GM21576 (cell line): Measurements from ENCODE around the gene SRSF12.
"Not testable (repeated sequence)": the region's sequence is repeated elsewhere in the genome, so short reads cannot be mapped to it uniquely, and the experiment has no call there.

Source experiments
- ATAC-seq: cut with Tn5 transposase; IDR thresholded peaks from one replicate; pipeline ENCODE4 v1.9.1; 2021; ENCODE audit warnings: mild to moderate bottlenecking, moderate library complexity; ENCODE audit not compliant: unreplicated experiment

The SRSF12 gene

DNA sequence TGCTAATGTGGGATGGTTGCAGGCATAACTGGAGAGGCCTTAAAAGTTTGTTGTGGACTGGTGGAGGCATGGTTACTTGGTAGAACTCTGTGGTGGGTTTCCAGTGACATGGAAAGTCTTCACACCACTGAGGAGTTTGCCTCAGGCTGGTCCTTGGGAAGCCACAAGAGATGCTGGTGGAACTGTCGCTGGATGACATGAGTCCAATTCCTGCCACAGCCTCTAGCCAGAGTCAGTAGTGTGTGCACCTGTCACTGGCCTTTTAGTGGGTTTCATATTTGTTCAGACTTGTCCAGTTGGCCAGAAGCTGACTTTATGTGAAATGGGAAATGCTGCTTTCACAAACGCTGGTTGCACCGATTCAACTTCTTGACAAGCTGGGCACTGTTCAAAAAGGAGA lies 13.7 kb upstream of the SRSF12 start:
- ATAC-seq: no peak

DNA sequence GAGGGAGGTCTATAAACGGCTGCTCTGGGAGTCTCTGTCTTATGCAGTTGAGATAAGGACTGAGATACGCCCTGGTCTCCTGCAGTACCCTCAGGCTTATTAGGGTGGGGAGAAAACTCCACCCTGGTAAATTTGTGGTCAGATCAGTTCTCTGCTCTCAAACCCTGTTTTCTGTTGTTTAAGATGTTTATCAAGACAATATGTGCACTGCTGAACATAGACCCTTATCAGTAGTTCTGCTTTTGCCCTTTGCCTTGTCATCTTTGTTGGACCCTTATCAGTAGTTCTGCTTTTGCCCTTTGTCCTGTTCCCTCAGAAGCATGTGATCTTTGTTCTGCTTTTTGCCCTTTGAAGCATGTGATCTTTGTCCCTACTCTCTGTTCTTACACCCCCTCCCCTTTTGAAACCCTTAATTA lies 10.4 kb upstream of the SRSF12 start:
- not testable (repeated sequence) for ATAC-seq

DNA sequence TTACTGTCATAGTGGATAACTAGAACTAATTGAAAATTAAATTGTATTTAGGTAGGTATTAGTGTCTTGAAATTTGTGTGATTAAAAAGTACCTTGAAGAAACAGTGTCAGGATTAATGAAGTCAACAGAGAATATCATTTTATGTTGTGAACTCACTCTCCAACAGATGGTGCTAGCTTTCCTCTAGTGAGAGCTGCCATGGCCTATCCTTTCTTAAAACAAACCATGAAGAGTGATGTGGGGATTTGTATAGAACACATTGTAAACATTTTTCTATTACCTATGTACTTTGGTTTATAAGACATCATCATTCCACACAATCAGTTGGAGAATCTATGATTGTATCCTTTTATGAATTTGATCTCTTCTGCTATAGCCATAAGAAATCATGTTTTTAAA lies 4.8 kb upstream of the SRSF12 start:
- no peak for ATAC-seq

DNA sequence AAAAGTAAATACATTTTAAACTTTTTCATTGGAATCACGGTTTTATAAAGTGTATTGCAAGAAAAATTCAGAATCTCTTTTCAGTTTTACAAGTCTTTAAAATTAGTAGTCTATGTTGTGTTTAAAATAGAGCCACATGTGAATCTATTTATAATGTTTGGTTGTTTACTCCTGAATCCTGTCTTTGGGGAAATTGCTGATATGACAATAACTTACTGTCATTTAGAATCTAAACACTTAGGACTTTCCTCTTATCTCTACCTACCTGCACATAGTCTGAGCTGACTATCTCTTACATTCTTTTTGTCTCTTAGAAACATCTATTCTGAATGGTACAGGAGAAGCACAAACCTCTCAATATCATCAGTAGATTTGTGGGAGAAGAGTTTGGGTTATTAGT lies 4.1 kb upstream of the SRSF12 start:
- ATAC-seq: no peak

DNA sequence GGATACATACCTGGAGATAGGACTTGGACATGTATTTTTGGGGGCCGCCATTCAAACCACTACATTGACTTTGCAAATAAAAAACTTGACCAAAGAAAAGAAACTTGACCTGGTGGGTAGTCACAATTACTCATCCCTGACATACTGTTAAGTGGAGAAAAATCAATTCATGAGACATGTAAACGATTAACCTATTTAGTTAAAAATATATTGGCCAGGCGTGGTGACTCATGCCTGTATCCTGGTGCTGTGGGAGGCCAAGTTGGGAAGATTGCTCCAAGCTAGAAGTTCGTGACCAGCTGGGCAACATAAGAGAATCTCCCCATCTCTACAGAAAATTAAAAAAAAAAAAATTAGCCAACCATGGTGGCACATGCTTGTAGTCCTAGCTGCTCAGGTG lies 2.5 kb upstream of the SRSF12 start:
- no peak for ATAC-seq

DNA sequence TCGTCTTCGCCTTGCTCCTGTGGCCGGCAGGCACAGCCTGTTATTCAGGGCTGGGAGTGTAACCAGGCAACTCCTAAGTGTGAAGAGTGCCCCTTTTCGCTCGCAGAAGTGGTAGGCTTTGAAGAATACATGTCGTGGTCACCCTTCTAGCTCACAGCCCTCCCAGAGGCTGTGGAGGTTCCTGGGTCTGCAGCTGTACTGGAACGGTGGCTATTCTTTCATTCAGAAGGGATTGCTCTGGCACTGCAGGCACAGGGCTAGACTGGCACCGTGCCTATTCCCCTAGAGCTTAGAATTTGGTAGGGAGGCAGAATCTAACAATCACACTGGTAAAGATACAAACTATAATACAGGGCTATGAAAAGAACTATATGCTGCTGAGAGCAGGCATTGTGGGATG lies 1.1 kb upstream of the SRSF12 start:
- no peak for ATAC-seq

DNA sequence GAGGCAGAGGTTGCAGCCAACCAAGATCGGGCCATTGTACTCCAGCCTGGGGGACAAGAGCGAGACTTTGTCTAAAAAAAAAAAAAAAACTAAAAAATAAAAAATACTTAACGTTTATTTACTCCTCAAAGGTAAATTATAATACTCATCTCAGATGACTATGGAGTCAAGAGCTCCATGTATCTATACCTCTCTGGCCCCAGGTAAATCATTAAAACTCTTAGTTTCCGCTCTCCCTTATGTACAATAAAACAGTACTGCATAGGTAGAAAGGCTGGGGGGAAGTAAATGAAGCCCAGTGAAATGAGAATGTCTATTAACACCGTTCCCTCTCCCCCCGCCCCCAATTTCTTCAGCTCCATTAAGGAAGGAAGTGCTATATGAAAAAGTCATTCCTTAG lies 1.2 kb downstream of the SRSF12 start:
- ATAC-seq: no peak

DNA sequence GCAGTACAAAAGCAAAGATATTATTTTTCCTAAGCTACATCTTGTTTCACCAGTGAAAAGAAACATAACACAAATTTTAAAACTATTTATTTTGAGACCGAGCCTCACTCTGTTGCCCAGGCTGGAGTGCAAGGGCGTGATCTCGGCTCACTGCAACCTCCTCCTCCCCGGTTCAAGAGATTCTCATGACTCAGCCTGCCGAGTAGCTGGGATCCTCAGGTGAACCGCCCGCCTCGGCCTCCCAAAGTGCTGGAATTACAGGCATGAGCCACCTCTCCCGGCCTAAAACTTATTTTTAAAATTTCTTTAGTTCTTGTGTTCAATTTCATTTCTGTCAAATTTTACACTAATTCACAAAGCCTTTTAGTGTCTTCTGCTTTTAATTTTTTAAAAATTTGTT lies 5.9 kb downstream of the SRSF12 start:
- ATAC-seq: no peak

DNA sequence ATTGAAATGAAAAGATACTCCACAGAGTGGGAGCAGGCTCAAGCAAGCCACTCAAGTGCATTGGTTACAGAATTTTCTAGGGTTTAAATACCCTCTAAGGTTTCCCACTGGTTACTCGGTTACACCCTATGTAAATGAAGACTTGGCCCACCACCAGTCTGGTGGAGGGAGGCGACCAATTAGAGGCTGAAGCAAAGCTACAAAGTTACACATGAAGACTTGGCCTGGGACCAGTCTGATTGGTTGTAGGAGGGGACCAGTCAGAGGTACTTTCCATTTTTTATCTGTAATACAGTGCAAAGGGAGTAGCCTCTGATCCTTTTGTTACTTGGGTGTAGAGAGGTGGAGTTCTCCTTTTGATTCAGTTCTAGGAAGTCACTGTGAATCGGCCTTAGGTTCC lies 7.6 kb downstream of the SRSF12 start:
- no peak for ATAC-seq

DNA sequence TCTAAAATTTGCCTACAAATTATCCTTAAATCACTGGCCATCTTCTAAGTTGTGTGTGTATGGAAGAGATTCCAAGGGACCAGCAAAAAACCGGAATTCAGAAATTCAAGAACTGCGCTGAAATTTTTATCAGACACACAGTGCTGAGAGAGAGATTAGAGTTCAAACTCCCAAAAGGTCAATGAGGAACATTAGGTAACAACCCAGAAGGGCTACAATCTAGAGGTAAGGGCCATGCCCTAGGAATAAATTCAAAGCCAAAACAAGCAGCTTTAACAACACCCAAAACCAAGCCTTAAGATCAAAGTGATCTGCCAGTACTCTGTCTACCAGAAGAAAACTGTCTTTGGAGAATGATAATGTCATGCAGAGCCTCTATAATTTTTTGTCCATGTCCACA lies 17.8 kb downstream of the SRSF12 start:
- ATAC-seq: no peak

DNA sequence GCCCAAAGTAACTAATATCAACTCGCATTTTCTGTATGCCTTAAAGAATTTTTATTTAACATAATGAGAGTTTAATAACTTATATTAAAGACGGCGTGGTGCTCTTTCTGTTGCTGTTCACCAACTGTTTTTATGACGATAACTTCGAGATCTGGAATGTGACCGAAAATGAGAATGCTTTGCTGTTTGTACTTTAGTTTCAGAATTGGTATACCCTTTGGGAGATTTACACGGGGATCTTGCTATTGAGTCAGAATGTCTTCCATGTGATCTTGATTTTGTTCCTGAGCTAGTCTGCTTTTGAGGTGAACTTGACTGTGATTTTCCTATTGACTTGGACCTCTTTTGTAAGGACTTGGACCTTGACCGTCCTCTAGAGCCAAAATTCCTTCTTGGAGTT lies 19.4 kb downstream of the SRSF12 start:
- ATAC-seq: peak; percentile 75

DNA sequence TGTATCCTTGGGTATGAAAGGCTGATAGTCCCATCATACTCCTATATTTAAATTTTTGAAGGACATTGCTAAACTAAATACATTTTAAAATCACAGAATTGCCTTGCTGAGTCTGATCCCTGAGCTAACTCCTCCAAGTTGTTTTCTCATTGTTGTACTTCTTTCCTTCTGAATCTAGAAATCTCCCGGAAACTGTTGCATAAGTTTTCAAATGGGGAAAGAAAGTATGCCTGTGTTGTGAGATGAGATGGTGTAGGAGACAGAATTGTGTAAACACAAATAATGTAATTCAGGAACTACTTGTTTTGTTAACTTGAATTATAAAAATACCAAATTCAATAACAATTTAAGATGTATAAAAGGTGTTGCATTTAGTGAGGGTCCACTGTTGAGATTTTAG lies 30.0 kb downstream of the SRSF12 start:
- ATAC-seq: no peak

DNA sequence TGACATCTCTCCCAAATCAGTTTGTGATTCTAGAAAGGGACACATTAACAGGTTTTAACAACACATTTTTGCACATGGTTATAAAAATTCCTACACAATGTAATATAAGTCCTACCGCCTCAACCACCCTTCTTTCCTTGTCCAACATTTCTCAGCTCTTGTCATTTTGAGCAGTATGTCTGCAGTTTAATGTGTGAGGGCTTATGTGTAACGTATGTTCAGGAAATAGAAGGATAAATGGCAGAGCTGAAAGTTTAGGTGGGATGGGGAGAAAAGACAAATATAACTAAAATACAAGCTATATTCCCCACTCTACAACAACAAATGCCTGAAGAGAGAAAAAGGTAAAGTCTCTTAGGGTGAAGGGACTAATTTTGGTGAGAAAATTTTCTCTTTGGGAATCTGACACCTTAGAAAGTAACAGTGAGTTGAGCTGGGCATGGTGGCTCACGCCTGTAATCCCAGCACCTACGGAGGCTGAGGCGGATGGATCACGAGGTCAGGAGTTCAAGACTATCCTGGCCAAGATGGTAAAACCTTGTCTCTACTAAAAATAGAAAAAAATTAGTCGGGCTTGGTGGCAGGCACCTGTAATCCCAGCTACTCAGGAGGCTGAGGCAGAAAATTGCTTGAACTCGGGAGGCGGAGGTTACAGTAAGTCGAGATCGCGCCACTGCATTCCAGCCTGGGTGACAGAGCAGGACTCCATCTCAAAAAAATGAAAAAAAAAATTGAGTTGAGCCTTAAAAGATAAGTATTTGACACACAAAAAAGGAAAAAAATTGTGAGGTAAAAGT lies 32.3 kb downstream of the SRSF12 start:
- no peak for ATAC-seq

DNA sequence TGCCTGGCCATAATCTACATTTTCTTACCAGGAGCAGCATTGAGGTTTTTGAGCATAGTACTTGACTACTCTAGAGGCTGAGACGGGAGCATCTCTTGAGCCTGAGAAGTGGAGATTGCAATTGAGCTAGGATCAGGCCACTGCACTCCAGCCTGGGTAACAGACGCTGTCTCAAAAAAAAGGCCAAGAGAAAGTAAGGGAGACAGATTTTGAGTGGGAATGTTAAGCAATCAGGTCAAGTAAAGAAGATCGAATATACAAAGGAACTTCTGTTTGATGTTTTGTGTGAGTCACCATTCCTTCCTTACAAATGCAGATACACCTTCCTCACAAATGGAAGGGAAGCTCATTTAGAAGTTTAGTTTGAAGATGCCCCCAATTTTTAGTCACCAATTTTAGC lies 32.9 kb downstream of the SRSF12 start:
- no peak for ATAC-seq

DNA sequence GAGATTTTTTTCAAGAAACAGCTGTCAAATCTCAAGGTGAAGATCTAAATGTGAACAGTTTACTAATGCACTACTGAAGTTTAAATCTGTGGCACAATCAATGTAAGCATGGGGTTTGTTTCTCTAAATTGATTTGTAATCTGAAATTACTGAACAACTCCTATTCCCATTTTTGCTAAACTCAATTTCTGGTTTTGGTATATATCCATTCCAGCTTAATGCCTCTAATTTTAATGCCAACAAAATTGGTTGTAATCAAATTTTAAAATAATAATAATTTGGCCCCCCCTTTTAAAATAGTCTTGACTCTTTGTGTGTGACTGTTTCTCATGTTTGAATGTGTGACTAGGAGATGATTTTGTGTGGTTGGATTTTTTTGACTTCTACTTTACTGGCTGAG lies 33.3 kb downstream of the SRSF12 start:
- no peak for ATAC-seq

DNA sequence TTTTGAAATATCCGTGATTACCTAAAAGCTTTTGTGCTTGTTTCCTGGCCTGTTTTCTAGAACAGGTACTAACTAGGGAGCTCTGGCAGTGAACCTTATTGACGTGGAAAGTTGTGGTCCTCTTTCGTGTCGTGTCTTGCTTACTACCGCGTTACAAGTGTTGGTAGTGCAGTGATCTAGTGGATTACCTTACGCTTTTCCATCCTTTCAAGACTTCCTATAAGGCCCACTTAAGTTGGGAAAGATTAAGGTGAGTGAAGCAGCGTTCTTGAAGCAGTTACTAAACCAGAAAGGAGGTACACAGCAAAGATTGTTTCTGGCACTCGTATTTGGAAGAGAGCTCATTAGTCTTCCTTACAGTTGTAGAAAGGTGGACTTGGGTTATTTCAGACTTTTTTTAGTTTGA lies 35.4 kb downstream of the SRSF12 start:
- ATAC-seq: no peak

DNA sequence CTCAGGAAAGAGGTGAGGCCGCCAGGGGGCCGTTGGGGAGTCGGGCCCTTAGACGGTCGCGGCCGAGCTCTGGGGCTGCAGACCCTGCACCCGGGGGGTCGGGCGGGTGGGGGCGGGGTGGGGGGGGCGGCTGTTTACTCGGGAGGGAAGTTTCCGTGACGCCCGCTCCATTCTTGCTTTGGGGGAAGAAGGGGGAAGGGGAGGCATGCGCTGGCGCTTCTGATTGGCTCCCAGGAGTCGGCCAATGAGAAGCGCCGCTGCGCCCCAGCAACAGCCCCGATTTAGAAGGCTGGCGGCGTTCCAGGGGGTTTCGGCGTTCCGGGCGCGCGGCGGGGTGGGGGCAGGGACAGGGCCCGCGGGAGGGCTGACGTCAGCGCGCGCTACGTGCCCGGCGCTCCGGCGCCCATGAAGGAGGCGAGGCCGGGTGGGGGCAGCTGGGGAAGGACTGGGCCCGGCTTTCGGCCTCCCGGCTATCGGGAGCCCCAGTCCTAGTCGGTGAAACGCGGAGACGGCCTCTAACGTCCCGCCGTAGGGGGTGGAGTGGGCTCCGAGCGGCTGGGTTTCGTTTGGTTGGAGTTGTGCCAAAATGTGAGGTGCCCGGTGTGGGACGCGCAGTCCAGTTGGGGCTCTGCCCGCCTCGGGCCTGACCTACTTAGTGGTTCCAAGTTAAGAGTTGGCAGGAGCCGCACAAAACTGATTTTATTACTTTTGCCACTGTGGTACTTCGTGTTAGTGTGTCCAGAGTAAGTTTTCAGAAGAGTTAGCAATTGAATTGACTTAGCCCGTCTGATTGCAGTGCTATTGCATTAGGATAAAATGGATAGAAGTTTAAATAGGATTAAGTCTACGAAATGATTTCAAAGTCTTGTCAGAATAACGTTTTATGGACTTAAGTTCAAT lies 36.2 kb downstream of the SRSF12 start:
- ATAC-seq: peak; percentile 52

DNA sequence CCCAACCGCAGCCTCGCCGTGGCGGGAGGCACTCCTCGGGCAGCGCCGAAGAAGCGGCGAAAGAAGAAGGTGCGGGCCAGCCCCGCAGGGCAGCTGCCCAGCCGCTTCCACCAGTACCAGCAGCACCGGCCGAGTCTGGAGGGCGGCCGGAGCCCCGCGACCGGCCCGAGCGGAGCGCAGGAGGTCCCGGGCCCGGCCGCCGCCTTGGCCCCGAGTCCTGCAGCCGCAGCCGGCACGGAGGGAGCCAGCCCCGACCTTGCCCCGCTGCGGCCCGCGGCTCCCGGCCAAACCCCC lies 36.8 kb downstream of the SRSF12 start:
- ATAC-seq: no peak

DNA sequence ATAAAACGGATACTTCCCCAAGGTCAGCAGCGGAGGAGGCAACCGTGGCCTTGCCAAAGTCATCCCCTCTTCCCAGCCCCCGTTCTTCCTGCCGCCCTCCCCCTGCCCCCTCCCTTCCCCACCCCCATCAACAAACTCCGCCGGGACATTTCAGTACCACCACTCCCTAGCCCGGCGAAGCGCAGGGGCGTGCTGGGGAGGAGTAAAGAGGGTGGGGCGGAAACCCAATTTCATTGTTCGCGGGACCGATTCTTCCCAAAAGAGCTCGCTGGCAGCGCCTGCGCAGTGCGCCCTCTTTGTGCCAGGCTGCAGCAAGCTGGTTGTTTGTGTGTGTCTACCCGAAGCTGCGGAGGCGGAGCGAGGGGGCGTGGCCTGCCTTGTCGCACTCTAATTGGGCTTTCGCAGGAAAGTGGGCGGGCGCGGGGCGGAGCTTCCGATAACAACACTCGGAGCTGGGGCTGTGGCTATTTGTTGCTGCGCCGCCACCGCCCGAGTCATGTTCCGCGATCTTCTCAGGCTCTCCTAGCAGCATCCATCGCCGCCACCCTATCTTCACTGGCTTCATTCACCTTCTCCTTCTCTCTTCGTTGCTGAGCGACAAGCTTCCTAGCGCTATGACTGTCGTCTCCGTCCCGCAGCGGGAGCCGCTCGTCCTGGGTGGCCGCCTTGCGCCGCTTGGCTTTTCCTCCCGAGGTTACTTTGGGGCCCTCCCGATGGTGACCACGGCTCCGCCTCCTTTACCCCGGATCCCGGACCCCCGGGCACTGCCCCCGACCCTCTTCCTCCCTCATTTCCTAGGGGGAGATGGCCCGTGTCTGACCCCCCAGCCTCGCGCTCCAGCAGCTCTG lies 37.4 kb downstream of the SRSF12 start, which contains the start of gene PNRC1:
TSS of gene PNRC1 (plus strand) at position 471 of the 848 bp plus-strand sequence. CDS start at position 615, 144 bp downstream.
- peak; percentile 74 for ATAC-seq

DNA sequence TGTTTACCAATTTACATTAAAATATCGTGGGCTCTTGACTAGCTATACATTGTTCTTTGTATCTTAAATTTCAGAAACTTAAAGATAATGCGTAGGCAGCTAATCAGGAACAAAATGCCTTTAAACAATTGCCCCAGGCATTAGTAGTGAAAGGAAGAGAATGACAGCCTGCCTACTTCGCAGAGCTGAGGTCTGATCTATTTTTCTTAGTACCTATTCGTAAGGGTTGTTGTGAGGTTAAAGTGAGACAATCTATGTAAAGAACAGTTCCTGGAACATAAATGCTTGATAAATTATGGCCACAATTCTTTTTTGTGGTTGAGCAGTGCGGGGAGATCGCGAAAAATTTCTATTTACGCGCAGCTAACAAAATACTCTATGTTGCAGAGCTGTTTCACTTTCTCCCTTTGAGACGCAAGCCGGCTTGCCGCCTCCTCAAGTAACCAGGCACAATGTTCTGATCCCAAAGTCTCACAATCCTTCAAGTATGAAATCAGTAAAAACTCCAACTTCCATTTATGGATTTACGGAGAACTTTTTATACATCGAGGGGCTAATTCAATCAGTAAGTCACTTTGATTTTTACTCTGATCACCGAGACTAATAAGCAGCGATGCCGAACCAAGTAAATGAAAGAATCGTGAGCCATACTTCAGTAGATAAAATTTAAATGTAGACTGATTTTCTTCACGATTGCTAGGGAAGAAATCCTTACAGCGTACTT lies 38.2 kb downstream of the SRSF12 start:
- ATAC-seq: peak; percentile 17

DNA sequence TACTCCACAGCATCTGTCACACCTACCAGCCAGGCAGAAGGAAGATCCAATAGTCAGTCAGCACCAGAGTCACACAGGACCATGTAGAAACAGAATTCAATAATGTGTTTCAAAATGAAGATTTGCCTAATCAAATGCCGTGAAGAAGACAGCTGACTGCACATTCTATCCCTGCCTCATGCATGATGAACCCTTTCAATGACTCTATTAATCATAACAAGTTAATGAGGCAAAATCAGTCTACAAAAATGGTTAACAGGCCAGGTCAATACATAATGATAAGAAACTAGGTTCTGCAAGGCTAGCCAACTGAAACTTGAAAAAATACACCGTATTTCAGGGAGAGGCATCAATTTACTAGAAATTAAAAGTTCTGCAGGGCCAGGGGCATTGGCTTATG lies 44.0 kb downstream of the SRSF12 start:
- ATAC-seq: no peak
